K562 (cell line): Measurements from ENCODE around the gene MYO1B. TPM values are rescaled to one million over a fixed set of nuclear protein-coding genes. Genes with fewer than 3 reads are reported as not detected.

Experiments
- ATAC-seq: fragments of 200-7000 bp; cut with Tn5 transposase; 3 replicates; pipeline ENCODE4 v1.9.1; 2020; ENCODE audit warnings: moderate library complexity
- BruUV-seq: library from RNA; stranded (reverse); fragments of 400-500 nt; replicated peaks from 2 replicates; lab custom pipeline; 2021; lab: Mats Ljungman, UMichigan
- CTCF ChIA-PET: fragments of 300-600 bp; formaldehyde crosslinking; extraction: SDS; loops from one replicate; lab custom pipeline; 2021; ENCODE audit warnings: low intra/inter-chr PET ratio; lab: Yijun Ruan, JAX
- POLR2A ChIA-PET: fragments of 300-600, 350-650 bp; sonication (Branson Sonifier 250); formaldehyde crosslinking; extraction: SDS; loops from one replicate; lab custom pipeline; 2021; ENCODE audit warnings: antibody characterized with exemption, inconsistent platforms; lab: Yijun Ruan, JAX
- DNase-seq, 4 experiments: peaks; one replicate each; pipeline versions ENCODE4 v3.0.0 to v3.0.0-alpha.2; 2011 to 2018; ENCODE audit warnings: low spot score in 3 of 4, mixed read lengths in 3 of 4; ENCODE audit errors: extremely low read depth in 1 of 4
- FAIRE-seq: peaks from 2 replicates; lab custom pipeline; 2011; peaks lifted over from hg19 to GRCh38; lab: Jason Lieb, UNC
- H2AFZ ChIP-seq: 2 replicates; pipeline ENCODE4 v1.6.0; 2011; ENCODE audit warnings: low read depth, low read length, control low read depth, inconsistent platforms
- H3K27ac ChIP-seq: fragments of 200-600 bp; 3 replicates; pipeline ENCODE4 v1.8.0; 2011; ENCODE audit warnings: low read depth, mild to moderate bottlenecking, control low read depth, inconsistent platforms, low read length, moderate library complexity, mixed read lengths; ENCODE audit errors: extremely low read depth
- H3K27me3 ChIP-seq, 2 experiments: fragments of 300-600 bp in 1 of 2; 2 replicates in 1 of 2; 3 replicates in 1 of 2; pipeline versions ENCODE4 v1.6.0 to v1.8.0; 2011; ENCODE audit warnings: inconsistent platforms in 2 of 2, low read length in 2 of 2, mild to moderate bottlenecking in 1 of 2, mixed read lengths in 1 of 2, moderate library complexity in 1 of 2; ENCODE audit not compliant: control insufficient read depth in 2 of 2, insufficient read depth in 2 of 2
- H3K36me3 ChIP-seq: fragments of 300-600 bp; 3 replicates; pipeline ENCODE4 v1.8.0; 2011; ENCODE audit warnings: mild to moderate bottlenecking, low read length, inconsistent platforms; ENCODE audit not compliant: control insufficient read depth, insufficient read depth
- H3K4me1 ChIP-seq, 2 experiments: fragments of 200-600 bp in 1 of 2; replicated peaks in 1 of 2; 2 replicates in 1 of 2; 3 replicates in 1 of 2; pipeline versions ENCODE4 v1.5.1 to v1.8.0; 2011; ENCODE audit warnings: inconsistent platforms in 2 of 2, low read length in 2 of 2, mild to moderate bottlenecking in 1 of 2, mixed read lengths in 1 of 2, moderate library complexity in 1 of 2; ENCODE audit not compliant: control insufficient read depth in 2 of 2, insufficient read depth in 2 of 2
- H3K4me2 ChIP-seq: 2 replicates; pipeline ENCODE4 v1.6.1; 2011; ENCODE audit warnings: low read length, control low read depth, inconsistent platforms, mixed read lengths; ENCODE audit not compliant: insufficient read depth
- H3K4me3 ChIP-seq: fragments of 200-600 bp; sonication (generic), shearing (Covaris generic); 2 replicates; pipeline ENCODE4 v1.5.1; 2016; ENCODE audit warnings: control low read depth, inconsistent platforms
- H3K79me2 ChIP-seq: fragments of 200-600 bp; 3 replicates; pipeline ENCODE4 v1.8.0; 2011; ENCODE audit warnings: low read length, inconsistent platforms; ENCODE audit not compliant: control insufficient read depth, insufficient read depth
- H3K9ac ChIP-seq, 2 experiments: 2 replicates each; pipeline versions ENCODE4 v1.6.0 to v1.6.1; 2011; ENCODE audit warnings: low read depth in 2 of 2, low read length in 2 of 2, control low read depth in 1 of 2, inconsistent platforms in 1 of 2, mild to moderate bottlenecking in 1 of 2, mixed read lengths in 1 of 2; ENCODE audit not compliant: insufficient read depth in 1 of 2
- H3K9me1 ChIP-seq: one replicate; pipeline ENCODE4 v1.6.0; 2011; ENCODE audit warnings: inconsistent platforms, mild to moderate bottlenecking, low read length, moderate library complexity; ENCODE audit not compliant: control insufficient read depth, insufficient read depth
- H3K9me3 ChIP-seq: replicated peaks from 2 replicates; pipeline ENCODE4 v1.5.1; 2011; ENCODE audit warnings: low read depth, low read length, inconsistent platforms; ENCODE audit not compliant: control insufficient read depth, insufficient read depth
- H4K20me1 ChIP-seq: replicated peaks from 2 replicates; pipeline ENCODE4 v1.6.1; 2011; ENCODE audit warnings: low read length, inconsistent platforms, mixed read lengths; ENCODE audit not compliant: control insufficient read depth, insufficient read depth
- HDAC1 ChIP-seq, 2 experiments: fragments of 450-650 bp; IDR thresholded peaks; 2 replicates each; pipeline ENCODE4 v1.6.1; 2016 to 2017; ENCODE audit warnings: inconsistent platforms in 1 of 2, mild to moderate bottlenecking in 1 of 2, moderate library complexity in 1 of 2
- L3MBTL2 ChIP-seq: fragments of 450-650 bp; IDR thresholded peaks from 2 replicates; pipeline ENCODE4 v1.6.1; 2016; ENCODE audit warnings: mild to moderate bottlenecking, moderate library complexity
- LARP7 ChIP-seq: fragments of 450-650 bp; IDR thresholded peaks from 2 replicates; pipeline ENCODE4 v1.6.1; 2016
- NR2F6 ChIP-seq: fragments of 450-650 bp; formaldehyde crosslinking; IDR thresholded peaks from 2 replicates; pipeline ENCODE4 v1.4.0; 2020; ENCODE audit warnings: mild to moderate bottlenecking
- PHTF2 ChIP-seq: fragments of 250-450 bp; sonication (Bioruptor Pico); IDR thresholded peaks from 2 replicates; pipeline ENCODE4 v1.5.0; 2021; ENCODE audit warnings: mild to moderate bottlenecking
- SPI1 ChIP-seq: IDR thresholded peaks from 2 replicates; pipeline ENCODE4 v1.6.1; 2011; ENCODE audit warnings: low read depth, low read length, control low read depth, borderline replicate concordance
- TOE1 ChIP-seq, 2 experiments: fragments of 450-650 bp in 1 of 2; sonication (generic) in 1 of 2; formaldehyde crosslinking in 1 of 2; IDR thresholded peaks; 2 replicates each; pipeline versions ENCODE4 v1.7.1 to v1.8.0; 2016 to 2022; ENCODE audit warnings: borderline replicate concordance in 2 of 2, mild to moderate bottlenecking in 2 of 2, antibody characterized with exemption in 1 of 2, inconsistent platforms in 1 of 2, low read depth in 1 of 2, missing genetic modification reagents in 1 of 2, moderate library complexity in 1 of 2
- ZNF740 ChIP-seq, 3 experiments: fragments of 200-800 bp in 1 of 3; sonication (Bioruptor generic) in 1 of 3; sonication (generic) in 1 of 3; formaldehyde crosslinking in 1 of 3; IDR thresholded peaks; 2 replicates each; pipeline versions ENCODE4 v1.6.1 to v1.8.0; 2016 to 2022; ENCODE audit warnings: mild to moderate bottlenecking in 2 of 3, missing compliant biosample characterization in 2 of 3, missing genetic modification characterization in 2 of 3, missing genetic modification reagents in 1 of 3
- ZNF766 ChIP-seq: fragments of 200-800 bp; sonication (Bioruptor generic); conservative IDR thresholded peaks from 2 replicates; pipeline ENCODE4 v1.6.1; 2016; ENCODE audit warnings: missing genetic modification characterization, missing compliant biosample characterization
- ZNF778 ChIP-seq: fragments of 450-650 bp; formaldehyde crosslinking; IDR thresholded peaks from 2 replicates; pipeline ENCODE4 v1.4.0; 2020; ENCODE audit warnings: mild to moderate bottlenecking, moderate library complexity
- WGBS: fragments of 100-300 bp; shearing (Covaris generic); methylation state at CpG from one replicate; pipeline ENCODE4 v1.1.6; 2016; ENCODE audit warnings: low coverage, mixed read lengths; ENCODE audit not compliant: insufficient coverage; ENCODE audit errors: missing lambda C conversion rate; 5-methylcytosine and 5-hydroxymethylcytosine counted together
- in situ Hi-C: fragments of 300-500 bp; cut with MboI; formaldehyde crosslinking; loops from 4 replicates; pipeline ENCODE4 v1.15.0; 2018; ENCODE audit warnings: inconsistent platforms, mixed read lengths
- intact Hi-C: fragments of 100-400 bp; cut with micrococcal nuclease; formaldehyde crosslinking; loops from 2 replicates; pipeline ENCODE4 v1.14.2; 2022
- polyA plus RNA-seq, 8 experiments: library from polyadenylated mRNA; depleted of rRNA in 4 of 8; stranded (reverse) in 5 of 8; unstranded in 3 of 8; fragments of >200 nt; fragmentation: Nextera tagmentation in 2 of 8; fragmentation: Illumina TruSeq in 1 of 8; extraction: Ambion mirVana in 2 of 8; extraction: Trizol in 1 of 8; gene quantifications; 2 replicates each; pipeline versions ENCODE4 v1.2.1 to v1.2.3, GENCODE V29; 2011 to 2014; ENCODE audit warnings: inconsistent platforms in 1 of 8, missing spikeins in 1 of 8
- total RNA-seq, 7 experiments: library from RNA; depleted of rRNA in 6 of 7; stranded (reverse); fragments of >200 nt in 6 of 7; fragmentation: Illumina TruSeq in 2 of 7; extraction: Trizol in 2 of 7; gene quantifications; 2 replicates each; pipeline versions ENCODE4 v1.2.1 to v1.2.3, GENCODE V29; 2011 to 2021; ENCODE audit warnings: low replicate concordance in 1 of 7
- TF ChIP-seq, protein P1 (sequence below): fragments of 450-650 bp; IDR thresholded peaks from 2 replicates; pipeline ENCODE4 v1.6.1; 2016; ENCODE audit warnings: mild to moderate bottlenecking

The MYO1B gene
- total and polyA plus RNA-seq, 9 of the 15 experiments (the other 6 are each of a cell fraction or from before 2014, with no cell fraction given) = 0.04 to 0.33 (median 0.20) TPM; not detected in 5

- POLR2A ChIA-PET = interaction anchor here (0.6 kb wide), 1 partner anchor 38 kb away, joined by 4 read pairs; no protein-coding TSS in a partner anchor
- H3K9me1 ChIP-seq = no peaks in the 10 kb centered on the region
- no peak overlapping the region for H3K27ac ChIP-seq
- intact Hi-C loops (no loop called here), in situ Hi-C loops (loop anchor here (25.0 kb wide), 1 partner anchor 299 kb away; no protein-coding TSS in a partner anchor)
- no peak for FAIRE-seq
- H3K27me3 ChIP-seq = no peaks in the 10 kb centered on the region
- no peak overlapping the region for H3K4me3 ChIP-seq
- H3K36me3 ChIP-seq = no peaks in the 10 kb centered on the region
- no peak overlapping the region for H2AFZ ChIP-seq
- no peaks in the 10 kb centered on the region for H3K9me3 ChIP-seq
- H3K9ac ChIP-seq = no peak overlapping the region
- DNase-seq = no peak
- no peaks in the 10 kb centered on the region for H3K79me2 ChIP-seq
- ATAC-seq = no peak
- no peaks in the 10 kb centered on the region for H3K4me1 ChIP-seq
- H3K4me2 ChIP-seq = no peak overlapping the region
- TF ChIP-seq HDAC1 (IDR thresholded peaks at IDR 0.05) = no peak
- no peak for TF ChIP-seq L3MBTL2
- no peak for TF ChIP-seq ZNF740 (CRISPR knock-in tag; IDR thresholded peaks at IDR 0.05)
- TF ChIP-seq ZNF740 (tag; IDR thresholded peaks at IDR 0.05) = no peak
- TF ChIP-seq, all 486 proteins: peak for 0
- H4K20me1 ChIP-seq = no peaks in the 10 kb centered on the region; the same call in 1 of the 2 replicates
- CTCF ChIA-PET = no interaction called here
- no TSS peak for BruUV-seq
Observed at GRCh38 chr2:191213333-191213732, 31.9 kb upstream of the MYO1B start.

GRCh38 chr2:191215230-191215629 lies 30.0 kb upstream of the MYO1B start:
- in situ Hi-C loops (loop anchor here (25.0 kb wide), 1 partner anchor 297 kb away; no protein-coding TSS in a partner anchor), intact Hi-C loops (no loop called here)
- BruUV-seq = no TSS peak
- no peak for FAIRE-seq
- ATAC-seq = no peak
- ChIA-PET POLR2A (no interaction called here), CTCF (no interaction called here)
- H3K27ac ChIP-seq = no peak overlapping the region
- no peak overlapping the region for H3K4me3 ChIP-seq
- no peaks in the 10 kb centered on the region for H3K79me2 ChIP-seq
- 0% methylated on average over 1 of the region's 1 CpG for WGBS
- TF ChIP-seq ZNF766 (CRISPR knock-in tag) = no peak
- TF ChIP-seq SPI1 = no peak
- no peak for TF ChIP-seq TOE1 (IDR thresholded peaks at IDR 0.05; ENCODE audit: borderline replicate concordance)
- no peak for TF ChIP-seq TOE1 (CRISPR knock-in tag; IDR thresholded peaks at IDR 0.05; ENCODE audit: borderline replicate concordance, low read depth)
- TF ChIP-seq NR2F6 (CRISPR knock-in tag) = no peak
- no peak for TF ChIP-seq PHTF2
- TF ChIP-seq LARP7 = no peak
- no peak for TF ChIP-seq ZNF778
- TF ChIP-seq, protein P1, sequence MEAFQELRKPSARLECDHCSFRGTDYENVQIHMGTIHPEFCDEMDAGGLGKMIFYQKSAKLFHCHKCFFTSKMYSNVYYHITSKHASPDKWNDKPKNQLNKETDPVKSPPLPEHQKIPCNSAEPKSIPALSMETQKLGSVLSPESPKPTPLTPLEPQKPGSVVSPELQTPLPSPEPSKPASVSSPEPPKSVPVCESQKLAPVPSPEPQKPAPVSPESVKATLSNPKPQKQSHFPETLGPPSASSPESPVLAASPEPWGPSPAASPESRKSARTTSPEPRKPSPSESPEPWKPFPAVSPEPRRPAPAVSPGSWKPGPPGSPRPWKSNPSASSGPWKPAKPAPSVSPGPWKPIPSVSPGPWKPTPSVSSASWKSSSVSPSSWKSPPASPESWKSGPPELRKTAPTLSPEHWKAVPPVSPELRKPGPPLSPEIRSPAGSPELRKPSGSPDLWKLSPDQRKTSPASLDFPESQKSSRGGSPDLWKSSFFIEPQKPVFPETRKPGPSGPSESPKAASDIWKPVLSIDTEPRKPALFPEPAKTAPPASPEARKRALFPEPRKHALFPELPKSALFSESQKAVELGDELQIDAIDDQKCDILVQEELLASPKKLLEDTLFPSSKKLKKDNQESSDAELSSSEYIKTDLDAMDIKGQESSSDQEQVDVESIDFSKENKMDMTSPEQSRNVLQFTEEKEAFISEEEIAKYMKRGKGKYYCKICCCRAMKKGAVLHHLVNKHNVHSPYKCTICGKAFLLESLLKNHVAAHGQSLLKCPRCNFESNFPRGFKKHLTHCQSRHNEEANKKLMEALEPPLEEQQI = no peak
- no peaks in the 10 kb centered on the region; the same call in 1 of the 2 replicates for H4K20me1 ChIP-seq
- H3K36me3 ChIP-seq = no peaks in the 10 kb centered on the region
- H3K4me2 ChIP-seq = no peak overlapping the region
- H2AFZ ChIP-seq = no peak overlapping the region
- no peaks in the 10 kb centered on the region for H3K27me3 ChIP-seq
- H3K9ac ChIP-seq = no peak overlapping the region
- H3K4me1 ChIP-seq = no peaks in the 10 kb centered on the region
- no peak for DNase-seq
- H3K9me1 ChIP-seq = no peaks in the 10 kb centered on the region
- H3K9me3 ChIP-seq = no peaks in the 10 kb centered on the region
